Natural killer cell (primary cell): ENCODE data around the gene UTS2B. TPM values are rescaled to one million over a fixed set of nuclear protein-coding genes. Genes with fewer than 3 reads are reported as not detected.

ENCODE experiments used
- ATAC-seq, 3 donors: fragments of 150-1000 bp in 2 of 3; fragments of 200-7000 bp in 1 of 3; cut with Tn5 transposase; 1 replicate in 1 of 3; 2 replicates in 2 of 3; pipeline ENCODE4 v1.10.0; 2021; ENCODE audit warnings: mild to moderate bottlenecking in 2 of 3, moderate library complexity in 2 of 3
- DNase-seq, 2 donors: peaks; one replicate each; pipeline versions ENCODE4 v3.0.0 to v3.0.0-alpha.2; 2013 to 2021; ENCODE audit warnings: mixed read lengths in 1 of 2
- H3K27ac ChIP-seq: one replicate; pipeline ENCODE4 v1.5.1; 2013; ENCODE audit warnings: mild to moderate bottlenecking, low read length
- H3K27me3 ChIP-seq: one replicate; pipeline ENCODE4 v1.6.1; 2013; ENCODE audit warnings: low read length; ENCODE audit not compliant: control insufficient read depth, insufficient read depth
- H3K36me3 ChIP-seq: one replicate; pipeline ENCODE4 v1.6.1; 2013; ENCODE audit warnings: low read length; ENCODE audit not compliant: control insufficient read depth, insufficient read depth
- H3K4me1 ChIP-seq: one replicate; pipeline ENCODE4 v1.6.1; 2013; ENCODE audit warnings: low read length; ENCODE audit not compliant: control insufficient read depth, insufficient read depth
- H3K4me3 ChIP-seq: one replicate; pipeline ENCODE4 v1.5.1; 2013; ENCODE audit warnings: low read length
- H3K9me3 ChIP-seq: one replicate; pipeline ENCODE4 v1.6.1; 2013; ENCODE audit warnings: low read length; ENCODE audit not compliant: control insufficient read depth, insufficient read depth
- H3K27ac Mint-ChIP-seq, 2 donors: one replicate each; pipeline ENCODE4 v1.8.0; 2022; ENCODE audit warnings: mild to moderate bottlenecking in 2 of 2, mixed read lengths in 2 of 2, moderate library complexity in 1 of 2
- H3K27me3 Mint-ChIP-seq, 2 donors: one replicate each; pipeline ENCODE4 v1.8.0; 2022; ENCODE audit warnings: low read depth in 2 of 2, mixed read lengths in 2 of 2
- H3K36me3 Mint-ChIP-seq: one replicate; pipeline ENCODE4 v1.8.0; 2022; ENCODE audit warnings: mixed read lengths
- H3K4me1 Mint-ChIP-seq, 2 donors: one replicate each; pipeline ENCODE4 v1.8.0; 2022; ENCODE audit warnings: mixed read lengths in 2 of 2
- H3K4me3 Mint-ChIP-seq: one replicate; pipeline ENCODE4 v1.8.0; 2022; ENCODE audit warnings: mild to moderate bottlenecking, moderate library complexity, mixed read lengths
- H3K9me3 Mint-ChIP-seq, 2 donors: one replicate each; pipeline ENCODE4 v1.8.0; 2022; ENCODE audit warnings: mixed read lengths in 2 of 2
- CTCF ChIP-seq: fragments of 200-600 bp; IDR thresholded peaks from one replicate; pipeline ENCODE4 v1.8.0; 2022; ENCODE audit warnings: antibody characterized with exemption
- WGBS: methylation state at CpG from one replicate; pipeline ENCODE4 v1.1.7; 2013; ENCODE audit warnings: missing lambda C conversion rate; ENCODE audit not compliant: insufficient coverage; 5-methylcytosine and 5-hydroxymethylcytosine counted together
- intact Hi-C: fragments of 100-400 bp; cut with micrococcal nuclease; formaldehyde crosslinking; loops from one replicate; pipeline ENCODE4 v1.14.2; 2022
- total RNA-seq, 4 donors: library from RNA; stranded (reverse); fragments of 120-200 nt in 1 of 4; gene quantifications; one replicate each; pipeline versions ENCODE4 v1.2.3 to v1.2.4, GENCODE V29; 2013 to 2022

Gene UTS2B
- total RNA-seq, 3 donors from 2014 or later (not counting 1 experiment from before 2014, with no cell fraction given), result 0.47 TPM; not detected in 2

GRCh38 chr3:191372122-191372521 lies 41.8 kb upstream of the UTS2B start:
- ATAC-seq (no peak), DNase-seq (no peak)
- Mint-ChIP-seq H3K4me3 (no peak overlapping the region), H3K4me1 (peaks cover 12 to 16% of the 10 kb centered on the region in 2 donors), H3K9me3 (no peaks in the 10 kb centered on the region), H3K36me3 (no peaks in the 10 kb centered on the region), H3K27ac (no peak overlapping the region), H3K27me3 (no peaks in the 10 kb centered on the region)
- Histone ChIP-seq H3K4me1 (no peaks in the 10 kb centered on the region), H3K27ac (no peak overlapping the region), H3K27me3 (no peaks in the 10 kb centered on the region), H3K4me3 (no peak overlapping the region), H3K36me3 (peaks cover 15% of the 10 kb centered on the region), H3K9me3 (no peaks in the 10 kb centered on the region)
- no peak for TF ChIP-seq CTCF
- intact Hi-C loops, result no loop called here
- WGBS, result 90% methylated on average over 1 of the region's 2 CpGs

GRCh38 chr3:191369616-191370010 lies 39.3 kb upstream of the UTS2B start:
- Mint-ChIP-seq H3K36me3 (no peaks in the 10 kb centered on the region), H3K4me3 (no peak overlapping the region), H3K27ac (no peak overlapping the region), H3K4me1 (peaks cover 6 to 9% of the 10 kb centered on the region in 2 donors), H3K27me3 (no peaks in the 10 kb centered on the region), H3K9me3 (no peaks in the 10 kb centered on the region)
- TF ChIP-seq CTCF, result no peak
- intact Hi-C loops, result no loop called here
- Histone ChIP-seq H3K27me3 (no peaks in the 10 kb centered on the region), H3K27ac (no peak overlapping the region), H3K4me1 (no peaks in the 10 kb centered on the region), H3K9me3 (no peaks in the 10 kb centered on the region), H3K36me3 (peaks cover 21% of the 10 kb centered on the region), H3K4me3 (no peak overlapping the region)
- no peak for DNase-seq
- no peak for ATAC-seq
- 60% methylated on average over 1 of the region's 2 CpGs for WGBS

- H3K36me3 ChIP-seq, result peaks cover 21% of the 10 kb centered on the region
- H3K4me1 Mint-ChIP-seq, result peaks cover 6 to 9% of the 10 kb centered on the region in 2 donors
Measured at GRCh38 chr3:191368755-191369615, 38.7 kb upstream of the UTS2B start.

More at GRCh38 chr3:191368755-191369615, 38.7 kb upstream of the UTS2B start:
- 98% methylated on average over 3 of the region's 5 CpGs for WGBS
- H3K4me1 ChIP-seq, result no peaks in the 10 kb centered on the region
- H3K9me3 ChIP-seq, result no peaks in the 10 kb centered on the region
- Mint-ChIP-seq H3K9me3 (no peaks in the 10 kb centered on the region), H3K27me3 (no peaks in the 10 kb centered on the region), H3K36me3 (no peaks in the 10 kb centered on the region), H3K4me3 (no peak overlapping the region), H3K27ac (no peak overlapping the region)
- DNase-seq (no peak), ATAC-seq (no peak)
- TF ChIP-seq CTCF, result no peak
- intact Hi-C loops, result no loop called here
- H3K27me3 ChIP-seq, result no peaks in the 10 kb centered on the region
- no peak overlapping the region for H3K4me3 ChIP-seq
- no peak overlapping the region for H3K27ac ChIP-seq
